Omental fat pad (tissue), 4 donors: ENCODE measurements around the gene MMP28. TPM values are rescaled to one million over a fixed set of nuclear protein-coding genes. Genes with fewer than 3 reads are reported as not detected.

Experiments
- ATAC-seq: fragments of 150-250 bp; one replicate; pipeline ENCODE4 v1.9.1; 2016; ENCODE audit warnings: mild to moderate bottlenecking, moderate library complexity; ENCODE audit not compliant: low FRiP score
- DNase-seq: peaks from one replicate; pipeline ENCODE4 v3.0.0-alpha.2; 2019; ENCODE audit warnings: low spot score
- total RNA-seq, 4 donors: library from RNA; depleted of rRNA; stranded (reverse); fragments of >200 nt; gene quantifications; one replicate each; pipeline ENCODE4 v1.1.0, GENCODE V29; 2016
- TF ChIP-seq, protein P1 (sequence below), 3 donors: fragments of 450-650 bp; IDR thresholded peaks; one replicate each; pipeline ENCODE4 v1.5.1; 2016 to 2017; ENCODE audit warnings: antibody characterized with exemption in 3 of 3, mild to moderate bottlenecking in 3 of 3, moderate library complexity in 2 of 3

Gene MMP28
- total RNA-seq, 4 donors from 2014 or later: 31.5 to 65.6 (median 48.7) TPM

DNA sequence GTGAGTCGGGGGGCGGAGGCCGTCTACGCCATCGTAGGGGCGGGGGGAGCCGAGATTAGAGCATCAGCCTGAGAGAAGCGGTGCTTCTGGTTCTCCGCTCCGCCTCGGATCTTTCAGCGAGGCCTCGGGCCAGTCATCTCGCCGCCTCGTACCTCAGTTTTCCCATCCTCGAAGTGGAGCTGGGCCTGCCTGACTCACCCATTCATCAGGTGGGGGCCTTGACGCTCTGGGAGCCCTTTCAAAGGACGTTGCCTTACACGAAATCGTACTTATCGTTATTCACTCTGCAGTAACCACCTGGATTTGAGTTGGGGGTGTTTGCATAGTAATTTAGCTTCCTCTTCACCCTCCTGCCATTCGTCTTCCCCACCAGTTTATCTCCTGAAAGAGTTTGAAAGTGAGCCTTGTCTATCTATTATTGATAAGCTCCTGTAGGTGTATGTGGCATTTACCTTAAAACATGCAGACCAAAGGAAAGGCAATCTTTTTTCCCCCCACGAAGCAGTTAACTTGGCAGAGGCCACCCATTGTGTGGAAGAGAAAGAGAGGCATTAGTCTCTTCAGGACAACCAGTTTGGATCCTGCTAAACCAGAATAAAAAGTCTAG lies 14.5 kb upstream of the MMP28 start:
- DNase-seq (peak; percentile 26), ATAC-seq (no peak)
- TF ChIP-seq, protein P1, sequence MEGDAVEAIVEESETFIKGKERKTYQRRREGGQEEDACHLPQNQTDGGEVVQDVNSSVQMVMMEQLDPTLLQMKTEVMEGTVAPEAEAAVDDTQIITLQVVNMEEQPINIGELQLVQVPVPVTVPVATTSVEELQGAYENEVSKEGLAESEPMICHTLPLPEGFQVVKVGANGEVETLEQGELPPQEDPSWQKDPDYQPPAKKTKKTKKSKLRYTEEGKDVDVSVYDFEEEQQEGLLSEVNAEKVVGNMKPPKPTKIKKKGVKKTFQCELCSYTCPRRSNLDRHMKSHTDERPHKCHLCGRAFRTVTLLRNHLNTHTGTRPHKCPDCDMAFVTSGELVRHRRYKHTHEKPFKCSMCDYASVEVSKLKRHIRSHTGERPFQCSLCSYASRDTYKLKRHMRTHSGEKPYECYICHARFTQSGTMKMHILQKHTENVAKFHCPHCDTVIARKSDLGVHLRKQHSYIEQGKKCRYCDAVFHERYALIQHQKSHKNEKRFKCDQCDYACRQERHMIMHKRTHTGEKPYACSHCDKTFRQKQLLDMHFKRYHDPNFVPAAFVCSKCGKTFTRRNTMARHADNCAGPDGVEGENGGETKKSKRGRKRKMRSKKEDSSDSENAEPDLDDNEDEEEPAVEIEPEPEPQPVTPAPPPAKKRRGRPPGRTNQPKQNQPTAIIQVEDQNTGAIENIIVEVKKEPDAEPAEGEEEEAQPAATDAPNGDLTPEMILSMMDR (IDR thresholded peaks at IDR 0.05): no peak

DNA sequence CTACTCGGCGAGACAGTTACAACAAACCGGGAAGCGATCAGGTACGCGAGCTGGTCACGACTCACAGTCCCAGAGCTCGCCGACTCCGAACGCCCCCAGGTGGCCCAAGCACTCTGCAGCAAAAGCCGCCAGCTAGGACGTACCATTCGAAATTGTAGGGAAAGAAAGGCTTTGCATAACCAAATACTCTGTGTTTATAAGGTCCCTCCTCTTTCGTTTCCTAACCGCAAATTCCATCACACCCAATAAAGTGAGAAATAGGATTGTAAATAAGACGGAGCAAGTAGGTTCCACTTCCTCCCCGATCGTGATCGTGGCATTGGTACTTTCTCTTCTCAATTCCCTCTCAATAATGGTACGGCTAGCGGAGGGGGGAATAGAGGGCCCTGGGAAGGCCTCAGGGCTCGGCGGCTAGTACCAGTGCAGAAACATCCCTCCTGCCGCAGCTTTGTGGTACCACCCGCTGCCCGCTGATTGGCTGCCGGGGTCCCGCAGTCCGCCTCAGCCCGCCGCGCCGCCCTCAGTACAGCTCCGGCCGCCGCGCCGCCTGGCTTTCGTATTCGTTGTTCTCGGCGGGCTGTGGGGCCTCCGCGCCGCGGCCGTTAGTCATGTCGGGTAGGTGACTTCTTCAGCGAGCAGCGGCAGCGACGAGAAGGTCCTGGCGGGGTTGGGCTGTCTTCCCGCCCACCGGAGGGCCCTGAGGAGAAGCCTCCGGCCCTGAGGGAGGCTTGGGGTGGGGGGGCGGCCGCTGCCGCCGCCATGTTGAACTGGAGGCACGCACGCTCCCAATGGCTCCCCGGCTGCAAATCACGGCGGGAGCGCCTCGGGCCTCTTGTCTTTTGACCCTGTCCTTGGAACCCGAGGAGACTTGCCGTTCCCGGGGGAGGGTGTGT lies 13.8 kb upstream of the MMP28 start, which contains the start of gene TAF15:
TAF15 (plus strand) TSS at position 523 of the 893 bp plus-strand sequence; CDS start at position 609, 86 bp downstream.
- TF ChIP-seq, protein P1 (IDR thresholded peaks at IDR 0.05): no peak
- DNase-seq (peak; percentile 83), ATAC-seq (peak; percentile 98)

DNA sequence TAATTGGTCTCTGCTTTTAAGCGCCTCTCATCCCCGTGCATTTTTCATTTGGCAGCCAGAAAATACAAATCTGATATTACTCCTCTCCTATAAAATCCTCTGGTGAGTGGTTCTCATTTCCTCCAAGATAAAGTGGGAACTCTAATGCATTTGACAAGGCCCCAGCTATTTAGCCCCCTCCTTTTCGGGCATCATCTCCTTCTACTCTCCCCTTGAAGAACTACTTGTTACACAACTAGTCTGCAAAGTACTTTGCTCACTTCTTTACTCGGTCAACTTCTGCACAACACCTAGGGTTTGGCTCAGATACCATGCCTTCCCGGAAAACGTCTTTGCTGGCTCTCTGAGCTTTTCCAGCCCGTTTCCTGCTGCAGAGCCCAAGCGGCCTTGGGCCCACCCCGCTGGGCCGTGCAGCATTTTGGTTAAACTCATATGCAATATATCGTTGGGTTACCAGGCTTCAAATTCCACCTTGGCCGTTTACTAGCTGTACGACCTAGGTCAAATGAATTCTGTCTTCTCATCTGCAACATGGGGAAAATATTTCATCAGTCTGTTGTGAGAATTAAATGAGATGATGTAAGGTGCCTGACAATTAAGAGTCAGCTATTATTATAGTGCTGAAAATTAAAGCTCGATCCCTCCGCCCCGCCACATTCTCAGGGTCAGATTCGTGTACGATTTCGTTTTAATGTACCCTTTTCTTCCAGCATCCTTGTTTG lies 13.0 kb upstream of the MMP28 start:
- TF ChIP-seq, protein P1 (IDR thresholded peaks at IDR 0.05): no peak
- ATAC-seq: no peak

DNA sequence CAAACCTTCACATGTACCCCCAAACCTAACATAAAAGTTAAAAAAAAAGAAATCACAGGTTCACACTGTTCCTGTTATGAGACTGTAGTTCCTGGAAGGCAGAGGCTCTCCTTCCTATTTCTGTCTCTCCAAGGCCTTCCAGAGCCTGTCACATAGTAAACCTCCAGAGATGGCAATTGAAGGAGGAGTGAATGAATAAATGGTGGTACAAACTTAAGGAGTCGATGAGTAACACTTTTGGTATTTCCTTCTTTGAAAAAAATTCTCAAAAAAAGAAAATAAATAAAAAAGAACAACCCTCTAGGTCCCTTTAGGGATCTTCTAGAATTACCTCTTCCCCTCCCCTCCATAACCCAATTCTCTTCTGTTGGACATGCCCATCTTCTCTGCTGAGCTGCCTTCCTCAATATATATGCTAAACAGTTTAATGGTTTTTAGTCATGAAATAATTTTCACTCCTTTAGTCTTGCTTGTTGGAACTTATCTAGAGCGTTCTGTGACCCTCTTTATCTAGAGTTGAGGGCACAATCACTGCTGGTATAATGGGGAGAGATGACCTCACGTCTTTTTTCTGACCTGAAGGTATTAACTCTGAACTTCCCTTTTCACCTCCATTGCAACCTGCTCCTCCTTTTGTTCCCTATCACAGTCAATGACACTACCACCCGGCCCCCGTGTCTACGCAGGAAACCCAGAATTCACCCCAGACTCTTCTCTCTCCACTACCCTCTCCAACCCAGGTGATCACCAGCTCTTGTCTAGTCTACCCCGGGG lies 12.1 kb upstream of the MMP28 start:
- TF ChIP-seq, protein P1 (IDR thresholded peaks at IDR 0.05): no peak
- DNase-seq (no peak), ATAC-seq (no peak)

More for the DNA sequence above, 13.0 kb upstream of the MMP28 start:
- DNase-seq: no peak

DNA sequence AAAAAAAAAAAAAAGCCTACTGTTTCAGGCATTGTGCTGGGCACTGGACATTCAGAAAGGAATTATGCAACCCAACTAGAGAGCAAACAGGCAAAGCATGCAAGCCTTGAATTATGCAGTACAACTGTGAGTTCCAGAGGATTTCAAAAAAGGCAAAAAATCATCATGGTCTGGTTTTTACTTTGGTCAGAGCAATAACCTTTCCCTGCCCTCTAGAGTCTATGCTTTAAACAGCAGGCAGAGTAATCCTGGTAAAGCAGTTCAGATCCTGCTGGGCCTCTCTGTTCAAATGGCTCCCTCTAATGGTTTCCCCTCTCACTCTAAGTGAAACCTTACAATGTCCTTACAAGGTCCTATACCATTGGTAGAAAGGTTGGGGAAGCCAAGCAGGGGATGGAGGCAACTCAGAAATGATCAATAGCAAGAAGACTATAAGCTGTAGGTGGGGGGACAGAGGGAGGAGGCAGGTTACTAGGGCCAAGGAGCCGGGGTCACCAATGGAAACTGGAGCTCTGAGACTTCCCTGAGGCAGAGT lies 9.3 kb upstream of the MMP28 start:
- peak; percentile 78 for ATAC-seq
- no peak for DNase-seq
- TF ChIP-seq, protein P1 (IDR thresholded peaks at IDR 0.05): peak in 1 of 3 donors; percentile 46

DNA sequence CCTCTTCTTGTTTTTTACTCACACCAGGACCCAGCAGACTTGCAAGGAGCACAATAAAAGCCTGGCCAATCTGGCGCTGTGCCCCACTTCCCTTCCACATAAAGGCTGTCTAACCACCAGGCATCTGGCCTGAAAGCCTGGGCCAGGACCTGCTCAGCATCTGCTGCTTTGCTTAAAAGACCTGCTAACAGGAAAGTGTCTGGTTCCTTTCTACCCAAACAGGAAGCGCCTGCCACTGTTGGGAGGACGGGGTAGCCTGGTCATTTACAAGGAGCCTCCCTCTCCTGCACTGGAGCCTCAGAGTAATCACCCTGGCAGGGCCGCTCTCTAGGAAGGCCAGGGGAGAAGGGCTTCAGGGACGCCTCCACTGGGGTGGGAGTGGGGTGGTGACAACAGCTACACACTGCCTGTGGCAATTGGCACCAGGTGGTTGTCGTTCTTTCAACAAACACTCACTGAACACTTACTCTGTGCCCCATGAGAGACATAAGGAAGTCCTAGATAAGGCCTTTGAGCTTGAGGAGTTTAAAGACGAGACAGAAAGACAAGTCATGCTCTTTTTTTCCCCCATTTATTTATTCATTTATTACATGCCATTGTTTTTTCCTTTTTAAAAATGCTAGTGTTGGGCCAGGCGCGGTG lies 6.3 kb upstream of the MMP28 start:
- DNase-seq (no peak), ATAC-seq (peak; percentile 4)
- TF ChIP-seq, protein P1 (IDR thresholded peaks at IDR 0.05): no peak
